Stomach smooth muscle (tissue), 2 donors: ENCODE data around the gene MAP7.

Experiments
- H3K27ac ChIP-seq: one replicate; pipeline ENCODE4 v1.7.0; 2013; ENCODE audit warnings: mild to moderate bottlenecking, low read length, inconsistent platforms
- H3K27me3 ChIP-seq, 2 donors: one replicate each; pipeline ENCODE4 v1.7.0; 2013; ENCODE audit warnings: low read length in 2 of 2; ENCODE audit not compliant: insufficient read depth in 2 of 2, control insufficient read depth in 1 of 2
- H3K36me3 ChIP-seq, 2 donors: one replicate each; pipeline ENCODE4 v1.7.0; 2013; ENCODE audit warnings: low read length in 2 of 2; ENCODE audit not compliant: control insufficient read depth in 2 of 2, insufficient read depth in 2 of 2
- H3K4me1 ChIP-seq: one replicate; pipeline ENCODE4 v1.7.0; 2013; ENCODE audit warnings: low read length; ENCODE audit not compliant: control insufficient read depth, insufficient read depth
- H3K4me3 ChIP-seq, 2 donors: one replicate each; pipeline ENCODE4 v1.7.0; 2013; ENCODE audit warnings: low read length in 2 of 2
- H3K9ac ChIP-seq, 2 donors: one replicate each; pipeline ENCODE4 v1.7.0; 2013; ENCODE audit warnings: low read length in 2 of 2, mild to moderate bottlenecking in 1 of 2
- H3K9me3 ChIP-seq, 2 donors: one replicate each; pipeline ENCODE4 v1.7.0; 2013; ENCODE audit warnings: low read length in 2 of 2; ENCODE audit not compliant: control insufficient read depth in 2 of 2
- donor health status: healthy.
- donor health status: Pancreatic carcinoma.

Gene MAP7

GRCh38 chr6:136532030-136532429, 18.2 kb downstream of the MAP7 start:
- Histone ChIP-seq H3K9ac (no peak overlapping the region), H3K27me3 (no peaks in the 10 kb centered on the region), H3K9me3 (no peaks in the 10 kb centered on the region), H3K4me3 (no peak overlapping the region), H3K36me3 (no peaks in the 10 kb centered on the region), H3K27ac (no peak overlapping the region), H3K4me1 (no peaks in the 10 kb centered on the region)

- no peak overlapping the region for H3K27ac ChIP-seq
- no peaks in the 10 kb centered on the region for H3K36me3 ChIP-seq
- no peak overlapping the region for H3K9ac ChIP-seq
Measured at GRCh38 chr6:136529710-136530109, 20.5 kb downstream of the MAP7 start.

GRCh38 chr6:136528477-136528876, 21.7 kb downstream of the MAP7 start:
- no peak overlapping the region for H3K9ac ChIP-seq

More at GRCh38 chr6:136529710-136530109, 20.5 kb downstream of the MAP7 start:
- Histone ChIP-seq H3K27me3 (no peaks in the 10 kb centered on the region), H3K9me3 (no peaks in the 10 kb centered on the region), H3K4me3 (no peak overlapping the region), H3K4me1 (no peaks in the 10 kb centered on the region)

GRCh38 chr6:136527831-136528230, 22.4 kb downstream of the MAP7 start:
- no peak overlapping the region for H3K9ac ChIP-seq
- no peak overlapping the region for H3K4me3 ChIP-seq
- no peak overlapping the region for H3K27ac ChIP-seq
- no peaks in the 10 kb centered on the region for H3K36me3 ChIP-seq
- H3K4me1 ChIP-seq = no peaks in the 10 kb centered on the region
- H3K9me3 ChIP-seq = no peaks in the 10 kb centered on the region
- H3K27me3 ChIP-seq = no peaks in the 10 kb centered on the region

More at GRCh38 chr6:136528477-136528876, 21.7 kb downstream of the MAP7 start:
- Histone ChIP-seq H3K27ac (no peak overlapping the region), H3K36me3 (no peaks in the 10 kb centered on the region), H3K4me1 (no peaks in the 10 kb centered on the region), H3K27me3 (no peaks in the 10 kb centered on the region), H3K4me3 (no peak overlapping the region), H3K9me3 (no peaks in the 10 kb centered on the region)

- H3K4me3 ChIP-seq = no peak overlapping the region
- no peaks in the 10 kb centered on the region for H3K4me1 ChIP-seq
- no peaks in the 10 kb centered on the region for H3K36me3 ChIP-seq
- no peaks in the 10 kb centered on the region for H3K9me3 ChIP-seq
- H3K27ac ChIP-seq = no peak overlapping the region
- H3K9ac ChIP-seq = no peak overlapping the region
- H3K27me3 ChIP-seq = no peaks in the 10 kb centered on the region
Measured at GRCh38 chr6:136526937-136527336, 23.3 kb downstream of the MAP7 start.

- no peaks in the 10 kb centered on the region for H3K9me3 ChIP-seq
- H3K4me1 ChIP-seq = no peaks in the 10 kb centered on the region
- H3K36me3 ChIP-seq = no peaks in the 10 kb centered on the region
- no peak overlapping the region for H3K27ac ChIP-seq
- H3K27me3 ChIP-seq = no peaks in the 10 kb centered on the region
- H3K9ac ChIP-seq = no peak overlapping the region
- no peak overlapping the region for H3K4me3 ChIP-seq
Measured at GRCh38 chr6:136526196-136526930, 23.9 kb downstream of the MAP7 start.

GRCh38 chr6:136525586-136526195, 24.5 kb downstream of the MAP7 start:
- no peaks in the 10 kb centered on the region for H3K9me3 ChIP-seq
- H3K27me3 ChIP-seq = no peaks in the 10 kb centered on the region
- no peaks in the 10 kb centered on the region for H3K36me3 ChIP-seq
- H3K9ac ChIP-seq = no peak overlapping the region
- no peaks in the 10 kb centered on the region for H3K4me1 ChIP-seq
- no peak overlapping the region for H3K4me3 ChIP-seq
- no peak overlapping the region for H3K27ac ChIP-seq

GRCh38 chr6:136524936-136525413, 25.2 kb downstream of the MAP7 start:
- no peak overlapping the region for H3K9ac ChIP-seq
- H3K27ac ChIP-seq = no peak overlapping the region
- H3K27me3 ChIP-seq = no peaks in the 10 kb centered on the region
- H3K36me3 ChIP-seq = no peaks in the 10 kb centered on the region
- H3K4me3 ChIP-seq = no peak overlapping the region
- H3K4me1 ChIP-seq = no peaks in the 10 kb centered on the region
- H3K9me3 ChIP-seq = no peaks in the 10 kb centered on the region

- Histone ChIP-seq H3K4me3 (no peak overlapping the region), H3K27me3 (no peaks in the 10 kb centered on the region), H3K9ac (no peak overlapping the region), H3K4me1 (no peaks in the 10 kb centered on the region), H3K36me3 (no peaks in the 10 kb centered on the region), H3K9me3 (no peaks in the 10 kb centered on the region), H3K27ac (no peak overlapping the region)
Measured at GRCh38 chr6:136524339-136524935, 25.8 kb downstream of the MAP7 start.

GRCh38 chr6:136523196-136523595, 27.0 kb downstream of the MAP7 start:
- no peaks in the 10 kb centered on the region for H3K27me3 ChIP-seq
- no peak overlapping the region for H3K27ac ChIP-seq
- H3K4me1 ChIP-seq = no peaks in the 10 kb centered on the region
- no peaks in the 10 kb centered on the region for H3K9me3 ChIP-seq
- no peak overlapping the region for H3K4me3 ChIP-seq
- H3K9ac ChIP-seq = no peak overlapping the region
- H3K36me3 ChIP-seq = no peaks in the 10 kb centered on the region

- Histone ChIP-seq H3K9ac (no peak overlapping the region), H3K4me3 (no peak overlapping the region), H3K36me3 (no peaks in the 10 kb centered on the region), H3K27ac (no peak overlapping the region), H3K9me3 (no peaks in the 10 kb centered on the region), H3K27me3 (no peaks in the 10 kb centered on the region), H3K4me1 (no peaks in the 10 kb centered on the region)
Measured at GRCh38 chr6:136522636-136523035, 27.6 kb downstream of the MAP7 start.
